Breast epithelium (tissue), 4 donors: ENCODE data around the gene VPS11. TPM values are rescaled to one million over a fixed set of nuclear protein-coding genes. Genes with fewer than 3 reads are reported as not detected.

ENCODE experiments used
- DNase-seq, 2 donors: peaks; one replicate each; pipeline ENCODE4 v3.0.0-alpha.2; 2019; ENCODE audit warnings: low spot score in 2 of 2
- H3K27ac ChIP-seq, 2 donors: fragments of 200-600 bp; sonication (generic) in 1 of 2; one replicate each; pipeline ENCODE4 v1.5.1; 2016 to 2019; ENCODE audit warnings: mild to moderate bottlenecking in 1 of 2
- H3K27me3 ChIP-seq, 2 donors: fragments of 200-600 bp; sonication (generic) in 1 of 2; one replicate each; pipeline versions ENCODE4 v1.5.1 to v1.6.0; 2017 to 2019; ENCODE audit warnings: control low read depth in 1 of 2, mild to moderate bottlenecking in 1 of 2
- H3K36me3 ChIP-seq: fragments of 200-600 bp; one replicate; pipeline ENCODE4 v1.5.1; 2019
- H3K4me1 ChIP-seq, 2 donors: fragments of 200-600 bp; sonication (generic); one replicate each; pipeline ENCODE4 v1.5.1; 2016 to 2019; ENCODE audit warnings: control low read depth in 1 of 2
- H3K4me3 ChIP-seq, 3 donors: fragments of 200-600 bp; sonication (generic); 1 replicate in 2 of 3; 2 replicates in 1 of 3; pipeline ENCODE4 v1.5.1; 2016 to 2019; ENCODE audit warnings: mild to moderate bottlenecking in 3 of 3, moderate library complexity in 2 of 3
- H3K9me3 ChIP-seq, 2 donors: fragments of 200-600 bp; sonication (generic) in 1 of 2; one replicate each; pipeline ENCODE4 v1.5.1; 2016 to 2019; ENCODE audit warnings: control low read depth in 1 of 2
- POLR2A ChIP-seq: fragments of 450-650 bp; IDR thresholded peaks from one replicate; pipeline ENCODE4 v1.6.1; 2016; ENCODE audit warnings: antibody characterized with exemption, mild to moderate bottlenecking, moderate library complexity
- POLR2AphosphoS5 ChIP-seq, 3 donors: sonication (generic); formaldehyde crosslinking; IDR thresholded peaks; one replicate each; pipeline ENCODE4 v1.6.1; 2017; ENCODE audit warnings: antibody characterized with exemption in 3 of 3
- intact Hi-C: fragments of 100-400 bp; cut with DNase I; formaldehyde crosslinking; loops from one replicate; pipeline ENCODE4 v1.15.1; 2023; ENCODE audit warnings: low total_unique reads
- total RNA-seq, 3 donors: library from RNA; depleted of rRNA; stranded (reverse); fragments of >200 nt; gene quantifications; one replicate each; pipeline ENCODE4 v1.1.0, GENCODE V29; 2016
- TF ChIP-seq, protein P1 (sequence below), 3 donors: fragments of 450-650 bp; IDR thresholded peaks; one replicate each; pipeline ENCODE4 v1.5.1; 2016 to 2017; ENCODE audit warnings: antibody characterized with exemption in 3 of 3, mild to moderate bottlenecking in 3 of 3, moderate library complexity in 3 of 3

VPS11 gene
- total RNA-seq, 3 donors from 2014 or later: 38.0 to 53.9 (median 46.6) TPM

DNA sequence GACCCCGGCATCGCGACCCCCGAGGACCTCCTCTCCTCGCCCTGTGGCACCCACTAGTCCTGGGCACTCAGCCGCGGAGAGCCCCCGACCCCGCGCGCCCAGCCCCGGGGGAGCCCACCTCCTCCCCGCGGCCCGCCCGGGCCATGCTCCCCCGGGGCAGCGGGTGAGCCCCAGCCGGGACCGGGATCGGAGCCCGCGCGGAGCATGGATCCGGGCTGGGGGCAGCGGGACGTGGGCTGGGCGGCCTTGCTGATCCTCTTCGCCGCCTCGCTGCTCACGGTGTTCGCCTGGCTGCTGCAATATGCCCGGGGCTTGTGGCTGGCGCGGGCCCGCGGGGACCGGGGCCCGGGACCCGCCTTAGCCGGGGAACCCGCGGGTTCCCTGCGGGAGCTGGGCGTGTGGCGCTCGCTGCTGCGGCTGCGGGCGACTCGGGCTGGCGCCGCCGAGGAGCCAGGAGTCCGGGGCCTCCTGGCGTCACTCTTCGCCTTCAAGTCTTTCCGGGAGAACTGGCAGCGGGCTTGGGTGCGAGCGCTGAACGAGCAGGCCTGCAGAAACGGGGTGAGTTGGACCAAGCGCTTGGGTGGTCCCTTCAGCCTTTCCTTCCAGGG, 40.0 kb downstream of the VPS11 start:
- peak overlapping the region; percentile 61 to 97 (median 95) for H3K4me3 ChIP-seq
- intact Hi-C loops: no loop called here
- no peak for DNase-seq
- H3K4me1 ChIP-seq: peaks cover 4 to 6% of the 10 kb centered on the region in 2 donors
- H3K9me3 ChIP-seq: no peaks in the 10 kb centered on the region
- H3K27ac ChIP-seq: peak overlapping the region; percentile 82 to 86
- TF ChIP-seq POLR2AphosphoS5 (IDR thresholded peaks at IDR 0.05) (no peak), POLR2A (no peak)
- TF ChIP-seq, protein P1, sequence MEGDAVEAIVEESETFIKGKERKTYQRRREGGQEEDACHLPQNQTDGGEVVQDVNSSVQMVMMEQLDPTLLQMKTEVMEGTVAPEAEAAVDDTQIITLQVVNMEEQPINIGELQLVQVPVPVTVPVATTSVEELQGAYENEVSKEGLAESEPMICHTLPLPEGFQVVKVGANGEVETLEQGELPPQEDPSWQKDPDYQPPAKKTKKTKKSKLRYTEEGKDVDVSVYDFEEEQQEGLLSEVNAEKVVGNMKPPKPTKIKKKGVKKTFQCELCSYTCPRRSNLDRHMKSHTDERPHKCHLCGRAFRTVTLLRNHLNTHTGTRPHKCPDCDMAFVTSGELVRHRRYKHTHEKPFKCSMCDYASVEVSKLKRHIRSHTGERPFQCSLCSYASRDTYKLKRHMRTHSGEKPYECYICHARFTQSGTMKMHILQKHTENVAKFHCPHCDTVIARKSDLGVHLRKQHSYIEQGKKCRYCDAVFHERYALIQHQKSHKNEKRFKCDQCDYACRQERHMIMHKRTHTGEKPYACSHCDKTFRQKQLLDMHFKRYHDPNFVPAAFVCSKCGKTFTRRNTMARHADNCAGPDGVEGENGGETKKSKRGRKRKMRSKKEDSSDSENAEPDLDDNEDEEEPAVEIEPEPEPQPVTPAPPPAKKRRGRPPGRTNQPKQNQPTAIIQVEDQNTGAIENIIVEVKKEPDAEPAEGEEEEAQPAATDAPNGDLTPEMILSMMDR (IDR thresholded peaks at IDR 0.05): no peak
- no peaks in the 10 kb centered on the region for H3K36me3 ChIP-seq
- H3K27me3 ChIP-seq: no peaks in the 10 kb centered on the region

GRCh38 chr11:119108146-119108856, 40.7 kb downstream of the VPS11 start:
- peak overlapping the region; percentile 82 to 86 for H3K27ac ChIP-seq
- no peaks in the 10 kb centered on the region for H3K9me3 ChIP-seq
- peaks cover 2 to 4% of the 10 kb centered on the region in 2 donors for H3K4me1 ChIP-seq
- H3K4me3 ChIP-seq: peak overlapping the region; percentile 61 to 97 (median 95)
- intact Hi-C loops: no loop called here
- no peaks in the 10 kb centered on the region for H3K27me3 ChIP-seq
- no peaks in the 10 kb centered on the region for H3K36me3 ChIP-seq
- TF ChIP-seq POLR2AphosphoS5 (IDR thresholded peaks at IDR 0.05): no peak
- TF ChIP-seq, protein P1 (IDR thresholded peaks at IDR 0.05): no peak
- no peak for TF ChIP-seq POLR2A
- DNase-seq: peak; percentile 65 to 80

GRCh38 chr11:119108857-119109221, 41.2 kb downstream of the VPS11 start:
- intact Hi-C loops: no loop called here
- Histone ChIP-seq H3K9me3 (no peaks in the 10 kb centered on the region), H3K36me3 (no peaks in the 10 kb centered on the region), H3K27me3 (no peaks in the 10 kb centered on the region), H3K27ac (peak overlapping the region in 1 of 2 donors; percentile 4), H3K4me1 (peaks cover 0 to 4% of the 10 kb centered on the region in 2 donors), H3K4me3 (peak overlapping the region in 2 of 3 donors; percentile 61 to 97)
- TF ChIP-seq POLR2A (no peak), POLR2AphosphoS5 (IDR thresholded peaks at IDR 0.05) (no peak)
- TF ChIP-seq, protein P1 (IDR thresholded peaks at IDR 0.05): no peak
- no peak for DNase-seq

GRCh38 chr11:119109843-119110242, 42.2 kb downstream of the VPS11 start:
- Histone ChIP-seq H3K9me3 (no peaks in the 10 kb centered on the region), H3K27ac (no peak overlapping the region), H3K4me1 (peaks cover 0 to 4% of the 10 kb centered on the region in 2 donors), H3K27me3 (no peaks in the 10 kb centered on the region), H3K36me3 (peaks cover 4% of the 10 kb centered on the region), H3K4me3 (no peak overlapping the region)
- intact Hi-C loops: no loop called here
- DNase-seq: no peak
- TF ChIP-seq, protein P1 (IDR thresholded peaks at IDR 0.05): no peak
- TF ChIP-seq POLR2AphosphoS5 (IDR thresholded peaks at IDR 0.05) (no peak), POLR2A (no peak)

GRCh38 chr11:119110439-119110838, 42.8 kb downstream of the VPS11 start:
- Histone ChIP-seq H3K36me3 (peaks cover 4% of the 10 kb centered on the region), H3K9me3 (no peaks in the 10 kb centered on the region), H3K4me1 (peaks cover 0 to 4% of the 10 kb centered on the region in 2 donors), H3K27me3 (no peaks in the 10 kb centered on the region), H3K4me3 (no peak overlapping the region), H3K27ac (no peak overlapping the region)
- TF ChIP-seq, protein P1 (IDR thresholded peaks at IDR 0.05): no peak
- TF ChIP-seq POLR2A (no peak), POLR2AphosphoS5 (IDR thresholded peaks at IDR 0.05) (no peak)
- intact Hi-C loops: no loop called here
- DNase-seq: no peak
